ENCODE data around the gene CCDC92.
"Not testable (repeated sequence)": the region's sequence is repeated elsewhere in the genome, so short reads cannot be mapped to it uniquely, and the experiment has no call there.

Gene CCDC92

DNA sequence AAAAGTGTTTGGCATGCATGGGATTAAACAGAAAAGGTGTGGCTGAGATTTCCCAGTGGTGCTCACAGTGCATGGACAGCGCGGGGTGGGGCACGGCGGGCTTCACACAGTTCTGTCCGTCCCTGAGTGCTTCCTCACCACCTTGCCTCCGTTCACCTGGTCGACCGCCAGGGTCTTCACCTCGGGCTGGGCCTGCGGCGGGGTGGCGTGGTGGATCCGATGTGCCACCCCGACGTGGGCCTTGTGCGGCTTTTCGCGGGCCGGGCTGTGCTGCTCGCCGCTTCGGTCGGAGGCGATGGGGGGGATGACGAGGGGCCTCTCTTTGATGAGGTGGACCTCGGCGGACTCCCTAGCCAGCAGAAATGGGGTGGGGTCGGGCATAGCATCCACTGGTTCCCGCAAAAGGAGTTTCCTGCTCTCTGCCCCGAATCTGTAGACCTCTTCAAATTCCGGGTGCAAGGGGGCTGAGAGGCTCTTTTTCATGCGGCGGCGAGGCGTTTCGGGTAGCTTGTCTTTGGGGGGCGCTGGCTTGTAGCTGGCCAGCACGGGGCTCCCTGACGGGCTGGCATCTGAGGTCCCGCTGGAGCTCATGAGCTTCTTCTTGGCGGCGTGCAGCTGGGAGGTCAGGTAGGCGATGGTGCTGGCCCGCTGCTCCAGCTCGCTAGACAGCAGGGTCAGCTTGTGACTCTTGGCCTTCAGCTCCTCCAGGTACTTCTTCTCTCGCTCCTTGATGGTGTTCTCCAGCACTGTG lies 35.5 kb downstream of the CCDC92 start:
- no peak for DNase-seq (ENCODE audit: low read depth, low spot score)

DNA sequence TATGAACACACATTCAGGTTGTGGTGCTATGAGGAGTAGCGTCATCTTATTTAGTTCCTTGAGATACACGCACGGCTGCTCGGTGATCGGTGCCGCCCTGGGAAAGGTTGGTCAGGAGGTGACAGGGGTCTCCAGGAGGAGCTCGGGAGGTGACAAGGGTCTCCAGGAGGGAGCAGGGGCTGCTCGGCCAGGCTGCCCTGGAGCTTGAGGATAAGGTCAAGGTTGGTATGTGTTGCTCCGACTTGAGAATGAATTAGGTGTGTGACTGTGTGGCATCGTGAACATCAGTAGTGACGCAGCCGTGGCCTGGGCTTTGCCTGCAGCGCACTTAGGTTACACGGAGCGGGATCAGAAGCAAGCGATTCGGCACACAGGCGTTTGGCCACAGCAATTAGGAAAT lies 36.2 kb downstream of the CCDC92 start:
- DNase-seq (ENCODE audit: low read depth, low spot score): no peak

- no peak for DNase-seq (ENCODE audit: low read depth, low spot score)
Measured at GRCh38 chr12:123935956-123936355, 36.7 kb downstream of the CCDC92 start.

DNA sequence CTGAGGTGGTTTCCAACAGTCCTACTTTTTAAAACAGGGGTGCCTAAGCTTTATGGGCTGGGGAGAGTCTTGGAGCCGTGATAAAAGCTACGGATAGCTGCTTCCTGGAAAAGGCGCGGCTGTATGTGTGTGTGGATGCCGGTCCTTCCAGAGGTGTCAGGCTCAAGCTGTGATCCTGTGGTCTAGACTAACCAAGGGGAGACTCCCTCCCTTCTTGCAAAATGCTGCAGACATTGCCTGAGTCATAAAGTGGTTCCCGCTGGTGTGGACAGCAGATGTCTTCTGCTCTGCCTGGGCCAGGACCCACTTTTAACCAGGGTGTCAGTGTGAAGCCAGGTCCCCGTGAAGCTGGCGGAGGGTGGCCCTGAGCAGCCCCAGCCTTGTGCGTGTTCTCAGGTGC lies 37.8 kb downstream of the CCDC92 start:
- DNase-seq (ENCODE audit: low read depth, low spot score): no peak

DNA sequence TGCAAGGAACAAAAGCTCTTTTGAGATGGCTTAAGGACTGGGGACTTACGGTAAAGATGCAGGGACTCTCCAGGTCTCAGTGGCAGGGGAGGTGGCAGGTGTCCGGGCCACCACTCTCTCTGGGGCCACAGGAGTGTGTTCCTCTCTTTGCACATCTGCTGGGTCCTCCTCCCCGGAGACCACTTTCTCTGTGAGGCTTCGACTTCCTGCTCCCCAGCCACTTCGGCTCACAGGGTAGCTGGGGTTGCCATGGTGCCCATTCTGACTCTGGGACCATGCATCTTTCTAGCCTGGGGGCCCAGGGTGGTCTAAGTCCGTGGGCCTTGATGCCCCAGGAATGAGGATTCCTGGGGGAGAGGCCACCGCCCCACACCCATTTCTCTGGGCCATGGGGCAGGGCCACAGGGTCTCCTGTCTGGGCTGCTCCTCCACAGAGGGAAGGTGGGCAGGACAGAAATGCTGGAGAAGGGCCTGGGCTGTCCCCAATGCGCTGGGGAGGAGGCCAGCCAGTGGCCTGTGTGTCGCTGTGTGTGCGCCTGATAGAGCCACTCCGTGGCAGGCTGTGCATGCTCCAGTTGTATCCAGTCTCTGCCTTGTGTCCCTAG lies 38.5 kb downstream of the CCDC92 start:
- DNase-seq (ENCODE audit: low read depth, low spot score): no peak

DNA sequence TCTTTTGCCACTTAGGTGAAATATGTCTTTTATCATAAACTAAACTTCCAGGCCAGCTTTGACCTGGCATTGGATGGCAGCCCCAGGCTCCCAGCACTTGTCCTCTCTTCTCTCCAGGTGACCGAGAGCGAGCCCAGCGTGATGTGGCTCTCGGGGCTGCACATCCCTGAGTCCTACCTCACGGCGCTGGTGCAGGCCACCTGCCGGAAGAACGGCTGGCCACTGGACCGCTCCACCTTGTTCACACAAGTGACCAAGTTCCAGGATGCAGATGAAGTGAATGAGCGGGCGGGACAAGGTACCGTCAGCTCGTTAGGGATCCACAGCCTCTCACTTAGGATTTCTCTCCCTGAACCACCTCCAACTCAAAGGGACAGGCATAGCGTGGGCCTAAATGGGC lies 39.4 kb downstream of the CCDC92 start:
- no peak for DNase-seq (ENCODE audit: low read depth, low spot score)

DNA sequence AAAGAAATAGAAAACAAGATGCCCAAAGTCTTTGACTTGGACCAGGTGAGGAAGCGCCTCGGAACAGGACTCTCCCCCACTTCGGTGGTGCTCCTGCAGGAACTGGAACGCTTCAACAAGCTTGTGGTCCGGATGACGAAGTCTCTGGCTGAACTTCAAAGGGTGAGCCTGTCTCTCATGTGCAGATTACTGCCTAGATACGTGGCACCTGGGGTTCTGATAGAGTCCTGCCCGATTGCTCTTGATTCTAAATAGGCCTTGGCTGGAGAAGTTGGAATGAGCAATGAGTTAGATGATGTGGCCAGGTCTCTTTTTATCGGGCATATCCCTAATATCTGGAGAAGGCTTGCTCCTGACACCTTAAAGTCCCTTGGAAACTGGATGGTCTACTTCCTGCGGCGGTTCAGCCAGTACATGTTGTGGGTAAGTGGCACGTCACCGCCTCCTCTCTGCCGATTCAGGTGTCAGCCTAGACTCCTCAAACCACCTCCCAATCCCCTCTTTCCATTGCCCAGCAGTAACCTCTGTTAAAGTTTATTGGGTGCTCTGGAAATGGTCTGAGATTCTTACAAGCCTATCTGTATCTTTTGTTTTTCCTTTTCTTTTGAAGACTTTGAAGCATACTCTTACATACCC lies 40.8 kb downstream of the CCDC92 start:
- no peak for DNase-seq (ENCODE audit: low read depth, low spot score)

DNA sequence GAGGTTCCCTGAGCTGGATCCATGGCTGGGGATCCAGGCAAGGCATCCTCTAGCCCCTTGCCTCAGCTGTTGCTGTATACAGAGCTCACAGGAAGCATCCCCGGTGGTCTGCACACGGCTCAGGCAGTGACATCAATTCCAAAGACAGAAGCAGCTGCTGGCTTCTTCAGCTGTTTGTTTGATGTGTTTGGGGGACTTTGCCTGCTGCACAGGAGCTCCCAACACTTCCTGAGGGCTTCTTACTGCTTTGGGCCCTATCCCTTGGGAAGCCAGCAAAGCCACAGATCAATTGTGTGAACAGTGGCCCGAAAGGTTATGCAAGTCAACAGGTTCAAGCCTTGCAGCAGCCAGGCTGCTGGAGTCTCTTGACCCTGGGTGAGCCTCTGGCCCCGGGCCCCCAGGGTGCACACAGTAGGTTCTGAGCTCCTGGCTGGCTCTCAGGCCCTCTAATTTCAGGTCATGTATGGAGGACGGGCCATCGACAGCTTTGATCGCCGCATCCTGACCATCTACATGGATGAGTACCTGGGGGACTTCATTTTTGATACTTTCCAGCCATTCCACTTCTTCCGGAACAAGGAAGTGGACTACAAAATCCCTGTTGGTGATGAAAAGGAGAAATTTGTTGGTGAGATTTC lies 42.6 kb downstream of the CCDC92 start:
- DNase-seq (ENCODE audit: low read depth, low spot score): no peak

GRCh38 chr12:123928897-123929296 lies 43.7 kb downstream of the CCDC92 start:
- DNase-seq (ENCODE audit: low read depth, low spot score): no peak

DNA sequence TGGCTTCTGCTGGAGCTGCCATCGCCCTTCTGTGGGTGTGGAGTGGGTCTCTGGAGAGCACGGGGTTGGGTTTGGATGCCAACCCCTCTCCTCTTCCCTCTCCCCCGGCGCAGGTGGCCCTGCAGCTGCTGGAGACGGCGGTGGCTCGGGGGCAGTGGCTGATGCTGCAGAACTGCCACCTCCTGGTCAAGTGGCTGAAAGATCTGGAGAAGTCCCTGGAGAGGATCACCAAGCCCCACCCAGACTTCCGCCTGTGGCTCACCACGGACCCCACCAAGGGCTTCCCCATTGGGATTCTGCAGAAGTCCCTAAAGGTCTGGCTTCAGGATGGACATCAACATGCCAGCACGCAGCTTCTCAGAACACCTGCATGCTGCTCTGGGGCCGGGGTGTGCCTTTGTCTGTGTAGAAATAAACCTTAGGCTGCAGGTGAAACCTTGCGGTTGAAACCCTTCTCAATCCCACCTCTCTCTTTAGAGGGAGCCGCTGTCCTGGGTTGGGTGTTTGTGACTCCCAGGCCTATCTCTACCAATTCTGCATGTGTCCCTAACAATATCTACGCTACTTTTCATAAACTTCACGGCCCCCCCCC lies 44.3 kb downstream of the CCDC92 start:
- DNase-seq (ENCODE audit: low read depth, low spot score): no peak

GRCh38 chr12:123924539-123924938 lies 48.1 kb downstream of the CCDC92 start:
- DNase-seq (ENCODE audit: low read depth, low spot score): no peak

DNA sequence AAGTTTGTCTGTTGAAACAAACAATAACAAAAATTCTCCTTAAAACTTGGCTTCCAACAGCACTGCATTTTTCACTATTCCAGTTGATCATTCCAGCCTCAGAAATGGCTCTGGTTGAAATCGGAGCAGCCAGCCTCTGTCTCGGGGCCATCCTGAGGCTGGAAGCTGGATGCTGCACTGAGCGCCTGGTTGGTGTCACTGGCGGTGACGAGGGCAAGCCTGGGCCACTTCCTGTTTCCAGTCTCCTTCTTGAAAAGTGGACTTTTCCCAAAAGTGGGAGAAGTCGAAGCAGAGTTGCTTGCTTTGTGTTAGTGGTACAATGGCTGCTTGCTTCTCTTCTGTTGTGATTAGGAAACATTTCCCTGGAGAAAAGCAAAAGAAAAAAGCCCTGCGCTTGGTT lies 48.7 kb downstream of the CCDC92 start:
- no peak for DNase-seq (ENCODE audit: low read depth, low spot score)

GRCh38 chr12:123923038-123923437 lies 49.6 kb downstream of the CCDC92 start:
- no peak for DNase-seq (ENCODE audit: low read depth, low spot score)

- no peak for DNase-seq (ENCODE audit: low read depth, low spot score)
Measured at GRCh38 chr12:123919980-123920360, 52.7 kb downstream of the CCDC92 start.

DNA sequence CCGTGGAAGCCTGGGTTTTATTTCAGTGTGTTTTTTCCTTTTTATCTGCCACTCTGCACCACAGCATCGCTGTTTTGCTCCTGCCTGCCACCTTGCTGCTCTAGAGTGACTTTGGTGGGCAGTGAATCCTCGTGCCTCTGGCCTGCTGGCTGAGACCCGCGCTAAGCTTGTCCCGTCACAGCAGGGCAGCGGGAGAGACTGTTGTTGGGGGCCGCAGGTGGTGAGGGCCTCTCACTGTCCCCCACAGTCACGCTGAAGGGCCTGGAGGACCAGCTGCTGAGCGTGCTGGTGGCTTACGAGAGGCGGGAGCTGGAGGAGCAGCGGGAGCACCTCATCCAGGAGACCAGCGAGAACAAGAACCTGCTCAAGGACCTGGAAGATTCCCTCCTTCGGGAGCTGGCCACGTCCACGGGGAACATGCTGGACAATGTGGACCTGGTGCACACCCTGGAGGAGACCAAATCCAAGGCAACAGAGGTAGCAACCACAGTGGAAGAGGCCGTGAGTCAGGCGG lies 55.2 kb downstream of the CCDC92 start:
- no peak for DNase-seq (ENCODE audit: low read depth, low spot score)

GRCh38 chr12:123916729-123917128 lies 55.9 kb downstream of the CCDC92 start:
- DNase-seq (ENCODE audit: low read depth, low spot score): no peak

- peak; percentile 31 for DNase-seq (ENCODE audit: low read depth, low spot score)
Measured at GRCh38 chr12:123914726-123915333, 57.8 kb downstream of the CCDC92 start.

DNA sequence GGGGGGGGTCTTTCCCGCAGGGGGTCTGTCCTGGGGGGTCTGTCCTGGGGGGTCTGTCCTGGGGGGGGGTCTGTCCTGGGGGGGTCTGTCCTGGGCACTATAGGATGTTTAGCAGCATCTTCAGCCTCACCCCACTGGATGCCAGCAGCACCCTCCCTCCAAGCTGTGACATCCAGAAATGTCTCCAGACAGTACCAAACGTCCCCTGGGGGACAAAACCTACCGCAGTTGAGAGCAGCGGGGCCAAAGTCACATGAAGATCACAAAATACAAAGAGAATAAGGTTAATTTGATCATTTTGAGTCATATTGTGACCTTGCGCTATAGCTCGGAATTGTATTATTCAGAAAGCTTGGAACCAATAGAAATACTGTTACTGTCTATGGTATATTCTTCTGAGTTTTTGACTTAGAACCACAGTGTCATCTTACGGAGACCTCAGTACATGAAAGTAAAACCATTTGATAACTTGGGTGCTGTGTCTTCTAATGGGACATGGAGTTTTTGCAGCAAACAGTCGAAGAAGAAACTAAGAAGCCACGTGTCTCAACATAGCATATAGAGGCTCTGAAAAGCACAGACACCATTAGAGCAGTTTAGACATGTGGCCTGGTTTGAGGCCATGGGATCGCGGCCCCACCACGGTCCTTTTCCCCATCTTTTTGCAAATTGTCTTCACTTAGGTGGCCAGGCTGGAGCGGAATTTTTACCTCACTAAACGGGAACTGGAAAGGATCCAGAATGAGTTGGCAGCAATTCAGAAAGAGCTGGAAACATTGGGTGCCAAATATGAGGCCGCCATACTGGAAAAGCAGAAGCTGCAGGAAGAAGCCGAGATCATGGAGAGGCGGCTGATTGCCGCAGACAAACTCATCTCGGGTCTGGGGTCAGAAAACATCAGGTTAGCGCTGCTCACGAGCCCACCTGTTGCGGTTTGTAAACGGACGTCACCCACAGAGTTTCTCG lies 59.9 kb downstream of the CCDC92 start:
- DNase-seq (ENCODE audit: low read depth, low spot score): no peak

DNA sequence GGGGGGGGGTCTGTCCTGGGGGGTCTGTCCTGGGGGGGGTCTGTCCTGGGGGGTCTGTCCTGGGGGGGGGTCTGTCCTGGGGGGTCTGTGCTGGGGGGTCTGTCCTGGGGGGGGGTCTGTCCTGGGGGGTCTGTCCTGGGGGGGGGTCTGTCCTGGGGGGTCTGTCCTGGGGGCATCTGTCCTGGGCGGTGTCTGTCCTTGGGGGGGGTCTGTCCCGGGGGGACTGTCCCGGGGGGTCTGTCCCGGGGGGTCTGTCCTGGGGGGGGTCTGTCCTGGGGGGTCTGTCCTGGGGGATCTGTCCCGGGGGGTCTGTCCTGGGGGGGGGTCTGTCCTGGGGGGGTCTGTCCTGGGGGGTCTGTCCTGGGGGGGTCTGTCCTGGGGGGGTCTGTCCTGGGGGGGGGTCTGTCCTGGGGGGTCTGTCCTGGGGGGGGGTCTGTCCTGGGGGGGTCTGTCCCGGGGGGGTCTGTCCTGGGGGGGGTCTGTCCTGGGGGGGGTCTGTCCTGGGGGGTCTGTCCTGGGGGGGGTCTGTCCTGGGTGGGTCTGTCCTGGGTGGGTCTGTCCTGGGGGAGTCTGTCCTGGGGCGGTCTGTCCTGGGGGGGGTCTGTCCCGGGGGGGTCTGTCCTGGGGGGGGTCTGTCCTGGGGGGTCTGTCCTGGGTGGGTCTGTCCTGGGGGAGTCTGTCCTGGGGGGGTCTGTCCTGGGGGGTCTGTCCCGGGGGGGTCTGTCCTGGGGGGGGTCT lies 60.8 kb downstream of the CCDC92 start:
- DNase-seq (ENCODE audit: low read depth, low spot score): not testable (repeated sequence)

- no peak for DNase-seq (ENCODE audit: low read depth, low spot score)
Measured at GRCh38 chr12:123910761-123911193, 61.9 kb downstream of the CCDC92 start.

All from ELF-1 (cell line).